Erythroblast (primary cell): ENCODE results near the gene PARP11.

Experiments used
- GATA1 ChIP-seq: IDR thresholded peaks from 2 replicates; pipeline ENCODE4 v1.6.1; 2011; ENCODE audit warnings: low read depth, mild to moderate bottlenecking, control low read depth, low read length, moderate library complexity
- POLR2A ChIP-seq: IDR thresholded peaks from 2 replicates; pipeline ENCODE4 v1.6.1; 2011; ENCODE audit warnings: mild to moderate bottlenecking, low read length

DNA sequence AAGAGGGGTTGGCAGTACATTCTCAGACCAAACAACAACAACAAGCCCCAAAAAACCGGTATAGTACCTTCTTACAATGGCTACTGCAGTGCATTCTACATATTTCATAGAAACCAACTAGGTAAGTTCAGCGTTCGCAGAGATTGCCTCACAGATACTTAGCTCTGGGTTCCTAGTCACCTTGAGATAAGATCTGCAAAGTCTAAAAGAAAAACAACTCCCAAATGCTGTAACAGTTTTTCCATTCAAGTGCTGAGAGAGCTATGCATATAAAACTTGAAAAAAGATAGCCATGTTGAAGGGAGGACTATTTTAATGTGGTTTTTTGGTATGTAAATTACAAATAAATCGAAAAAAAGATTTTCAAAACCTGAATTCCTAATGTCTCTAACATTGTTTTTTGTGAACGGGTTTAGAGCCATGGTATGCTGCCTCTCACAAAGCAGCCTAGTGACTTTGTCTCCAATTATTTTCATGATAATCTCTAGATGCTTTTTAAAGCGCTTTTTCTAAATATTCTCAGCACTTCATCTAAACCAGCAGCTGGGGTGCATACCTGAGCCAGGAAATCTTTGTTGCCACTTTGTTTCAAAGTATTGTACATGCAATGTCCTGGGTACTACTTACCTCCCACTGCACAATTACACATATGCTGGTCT, 63.7 kb downstream of the PARP11 start:
- TF ChIP-seq POLR2A (no peak), GATA1 (no peak)
